Ovary (tissue), 9 donors: ENCODE results near the gene ST14. TPM values are rescaled to one million over a fixed set of nuclear protein-coding genes. Genes with fewer than 3 reads are reported as not detected.

Source experiments
- DNase-seq, 5 donors: peaks; one replicate each; pipeline ENCODE4 v3.0.0-alpha.2; 2019 to 2020
- H3K27ac ChIP-seq, 2 donors: fragments of 200-600 bp; one replicate each; pipeline versions ENCODE4 v1.5.1 to v1.8.0; 2019 to 2022
- H3K27me3 ChIP-seq: fragments of 200-600 bp; one replicate; pipeline ENCODE4 v1.8.0; 2022
- H3K36me3 ChIP-seq: fragments of 200-600 bp; sonication (generic); one replicate; pipeline ENCODE4 v1.5.1; 2019
- H3K4me1 ChIP-seq: one replicate; pipeline ENCODE4 v1.8.1; 2013; ENCODE audit warnings: mild to moderate bottlenecking, moderate library complexity; ENCODE audit not compliant: insufficient read depth
- H3K4me3 ChIP-seq: fragments of 200-600 bp; sonication (generic); one replicate; pipeline ENCODE4 v1.5.1; 2017
- H3K9me3 ChIP-seq, 2 donors: fragments of 200-600 bp in 1 of 2; sonication (generic) in 1 of 2; one replicate each; pipeline versions ENCODE4 v1.5.1 to v1.8.1; 2013 to 2019; ENCODE audit warnings: mild to moderate bottlenecking in 1 of 2, moderate library complexity in 1 of 2
- EP300 ChIP-seq: sonication (generic); formaldehyde crosslinking; IDR thresholded peaks from one replicate; pipeline ENCODE4 v1.6.1; 2017; ENCODE audit warnings: antibody characterized with exemption
- POLR2A ChIP-seq: fragments of 450-650 bp; IDR thresholded peaks from one replicate; pipeline ENCODE4 v1.6.1; 2017; ENCODE audit warnings: antibody characterized with exemption, mild to moderate bottlenecking, moderate library complexity
- WGBS, 3 donors: extraction: QIAGEN DNeasy Blood & Tissue Kit in 1 of 3; methylation state at CpG; one replicate each; pipeline versions ENCODE4 v1.1.5 to v1.1.7; 2013 to 2017; 5-methylcytosine and 5-hydroxymethylcytosine counted together
- intact Hi-C, 4 donors: fragments of 100-400 bp; cut with DNase I; formaldehyde crosslinking; loops; one replicate each; pipeline versions ENCODE4 v1.11.0 to v1.15.1; 2022 to 2023
- polyA plus RNA-seq, 2 donors: library from polyadenylated mRNA; stranded (reverse); fragments of 200-250 nt in 1 of 2; fragments of 350-450 nt in 1 of 2; fragmentation: Illumina TruSeq in 1 of 2; extraction: RNeasy Lipid Tissue Mini Kit (QIAGEN cat#74804) in 1 of 2; gene quantifications; one replicate each; pipeline ENCODE4 v1.2.3, GENCODE V29; 2013 to 2014
- total RNA-seq, 7 donors: library from RNA; depleted of rRNA in 2 of 7; stranded (reverse); fragments of >200 nt in 2 of 7; fragmentation: NEBNext Ultra II Directional in 3 of 7; extraction: Animal tissue kit (Norgen Biotek cat#: 25700) in 3 of 7; gene quantifications; one replicate each; pipeline versions ENCODE4 v1.1.0 to v1.2.4, GENCODE V29; 2016 to 2023
- TF ChIP-seq, protein P1 (sequence below), 3 donors: fragments of 450-650 bp in 2 of 3; fragments of 200-600 bp in 1 of 3; IDR thresholded peaks; one replicate each; pipeline versions ENCODE4 v1.5.1 to v1.8.0; 2016 to 2022; ENCODE audit warnings: antibody characterized with exemption in 3 of 3, mild to moderate bottlenecking in 1 of 3
- donor health status: DM: no; HTN: no; CAD: no; lungs with moderate emphysema.
- donor health status: DM: no; HTN: no; CAD: no.
- donor health status: Bipolar disorder and iron deficiency.
- donor health status: DM: yes; HTN: yes; CAD: no.
- donor health status: DM: no; HTN: no; CAD: no.
- donor health status: DM: yes; HTN: yes; CAD: no.

ST14 gene
- total and polyA plus RNA-seq, 9 donors = 0.18 to 76.2 (median 4.5) TPM

DNA sequence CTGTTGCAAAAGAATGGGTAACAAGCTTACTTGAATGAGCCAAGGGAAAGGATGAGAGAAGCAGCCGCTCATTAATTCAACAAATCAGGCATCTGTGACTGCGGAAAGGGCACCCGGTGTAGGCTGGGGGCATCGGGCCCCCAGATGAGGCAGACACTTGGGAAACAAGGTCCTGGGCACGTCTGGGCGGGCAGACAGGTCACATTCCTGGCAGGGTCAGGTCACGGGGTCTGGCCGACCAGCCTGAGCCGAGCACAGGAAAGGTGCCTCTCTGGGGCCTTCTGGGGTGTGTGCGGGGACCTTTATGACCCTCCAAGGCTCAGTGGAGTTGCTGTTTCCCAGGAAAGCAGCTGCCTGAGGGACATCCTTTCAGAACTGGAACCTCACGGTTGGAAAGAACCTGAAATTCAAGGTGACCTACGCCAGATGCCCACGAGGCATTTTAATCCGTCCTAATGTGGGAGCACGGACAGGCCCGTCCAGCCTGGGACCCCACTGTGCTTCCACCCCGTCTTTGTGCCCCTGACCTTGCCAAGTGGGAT is 57.1 kb downstream of the ST14 start:
- WGBS, 3 donors = 52 to 67% (median 66%) methylated on average over 14 to 17 of the region's 17 CpGs
- TF ChIP-seq POLR2A (no peak), EP300 (no peak)
- TF ChIP-seq, protein P1, sequence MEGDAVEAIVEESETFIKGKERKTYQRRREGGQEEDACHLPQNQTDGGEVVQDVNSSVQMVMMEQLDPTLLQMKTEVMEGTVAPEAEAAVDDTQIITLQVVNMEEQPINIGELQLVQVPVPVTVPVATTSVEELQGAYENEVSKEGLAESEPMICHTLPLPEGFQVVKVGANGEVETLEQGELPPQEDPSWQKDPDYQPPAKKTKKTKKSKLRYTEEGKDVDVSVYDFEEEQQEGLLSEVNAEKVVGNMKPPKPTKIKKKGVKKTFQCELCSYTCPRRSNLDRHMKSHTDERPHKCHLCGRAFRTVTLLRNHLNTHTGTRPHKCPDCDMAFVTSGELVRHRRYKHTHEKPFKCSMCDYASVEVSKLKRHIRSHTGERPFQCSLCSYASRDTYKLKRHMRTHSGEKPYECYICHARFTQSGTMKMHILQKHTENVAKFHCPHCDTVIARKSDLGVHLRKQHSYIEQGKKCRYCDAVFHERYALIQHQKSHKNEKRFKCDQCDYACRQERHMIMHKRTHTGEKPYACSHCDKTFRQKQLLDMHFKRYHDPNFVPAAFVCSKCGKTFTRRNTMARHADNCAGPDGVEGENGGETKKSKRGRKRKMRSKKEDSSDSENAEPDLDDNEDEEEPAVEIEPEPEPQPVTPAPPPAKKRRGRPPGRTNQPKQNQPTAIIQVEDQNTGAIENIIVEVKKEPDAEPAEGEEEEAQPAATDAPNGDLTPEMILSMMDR (IDR thresholded peaks at IDR 0.05) = no peak
- Histone ChIP-seq H3K27ac (no peak overlapping the region), H3K9me3 (no peaks in the 10 kb centered on the region), H3K27me3 (no peaks in the 10 kb centered on the region), H3K4me3 (no peak overlapping the region), H3K36me3 (no peaks in the 10 kb centered on the region), H3K4me1 (no peaks in the 10 kb centered on the region)
- peak in 1 of 5 donors; percentile 36 for DNase-seq
- intact Hi-C loops = loop anchor here in 1 of 4 donors (10.0 kb wide), 1 partner anchor 198 kb away; no protein-coding TSS in a partner anchor

- Histone ChIP-seq H3K4me3 (no peak overlapping the region), H3K36me3 (no peaks in the 10 kb centered on the region), H3K27ac (no peak overlapping the region), H3K9me3 (no peaks in the 10 kb centered on the region), H3K4me1 (no peaks in the 10 kb centered on the region), H3K27me3 (no peaks in the 10 kb centered on the region)
- intact Hi-C loops = loop anchor here in 1 of 4 donors (10.0 kb wide), 1 partner anchor 197 kb away; no protein-coding TSS in a partner anchor
- TF ChIP-seq, protein P1 (IDR thresholded peaks at IDR 0.05) = no peak
- TF ChIP-seq EP300 (no peak), POLR2A (no peak)
- WGBS, 3 donors = 73 to 78% (median 76%) methylated on average over 21 of the region's 21 CpGs
- DNase-seq = peak in 1 of 5 donors; percentile 72
These were observed 57.8 kb downstream of the ST14 start for GRCh38 chr11:130217133-130218031.

DNA sequence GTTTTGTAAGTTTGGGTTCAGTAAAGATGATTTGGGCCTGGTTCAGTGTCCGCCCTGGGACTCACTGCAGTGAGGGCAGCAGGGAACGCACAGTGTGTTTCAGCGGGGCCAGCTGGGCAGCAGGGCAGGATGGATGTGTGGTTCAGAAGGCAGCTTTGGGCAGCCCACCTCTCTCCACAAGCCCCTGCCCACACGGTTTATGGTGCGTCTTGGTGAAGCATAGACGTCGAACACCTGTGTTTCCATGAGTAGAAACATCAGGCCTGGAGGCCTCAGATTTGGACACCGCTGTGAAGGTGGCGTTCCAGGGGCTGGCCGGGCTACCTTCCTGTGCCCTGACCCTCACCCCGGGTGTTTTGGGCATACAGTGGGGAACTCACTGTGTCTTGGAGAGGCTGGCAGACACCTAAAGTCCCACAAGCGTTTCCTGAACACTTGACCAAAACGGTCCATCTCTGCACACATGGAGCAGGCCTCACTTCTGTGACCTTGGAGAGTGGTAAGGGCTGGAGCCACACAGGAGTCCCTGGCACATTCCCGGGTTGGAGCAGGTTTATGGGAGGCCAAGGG is 59.0 kb downstream of the ST14 start:
- DNase-seq = peak in 1 of 5 donors; percentile 22
- intact Hi-C loops = loop anchor here in 1 of 4 donors (10.0 kb wide), 1 partner anchor 196 kb away; no protein-coding TSS in a partner anchor
- 82 to 83% (median 82%) methylated on average over 14 of the region's 14 CpGs for WGBS, 3 donors

GRCh38 chr11:130219148-130219547 is 59.6 kb downstream of the ST14 start:
- 92 to 96% (median 95%) methylated on average over 8 of the region's 8 CpGs for WGBS, 3 donors
- intact Hi-C loops = loop anchor here in 1 of 4 donors (10.0 kb wide), 1 partner anchor 196 kb away; no protein-coding TSS in a partner anchor
- no peaks in the 10 kb centered on the region for H3K9me3 ChIP-seq
- DNase-seq = peak in 1 of 5 donors; percentile 10
- H3K4me3 ChIP-seq = no peak overlapping the region
- no peak overlapping the region for H3K27ac ChIP-seq
- H3K36me3 ChIP-seq = no peaks in the 10 kb centered on the region
- H3K27me3 ChIP-seq = no peaks in the 10 kb centered on the region
- TF ChIP-seq, protein P1 (IDR thresholded peaks at IDR 0.05) = no peak
- TF ChIP-seq POLR2A (no peak), EP300 (no peak)
- H3K4me1 ChIP-seq = no peaks in the 10 kb centered on the region

More for the DNA sequence above, 59.0 kb downstream of the ST14 start:
- no peaks in the 10 kb centered on the region for H3K36me3 ChIP-seq
- H3K9me3 ChIP-seq = no peaks in the 10 kb centered on the region
- no peaks in the 10 kb centered on the region for H3K4me1 ChIP-seq
- H3K4me3 ChIP-seq = no peak overlapping the region
- no peak overlapping the region for H3K27ac ChIP-seq
- TF ChIP-seq POLR2A (no peak), EP300 (no peak)
- TF ChIP-seq, protein P1 (IDR thresholded peaks at IDR 0.05) = no peak
- no peaks in the 10 kb centered on the region for H3K27me3 ChIP-seq
